ENCODE data around the gene NVL.

GRCh38 chr1:224287714-224288113 lies 42.3 kb downstream of the NVL start:
- no peak for TF ChIP-seq CTCF (IDR thresholded peaks at IDR 0.05)
- no peak for TF ChIP-seq POLR2A (IDR thresholded peaks at IDR 0.05)

Measured in testis (tissue), 2 donors.